ENCODE results near the gene CSMD2.

CSMD2 gene

DNA sequence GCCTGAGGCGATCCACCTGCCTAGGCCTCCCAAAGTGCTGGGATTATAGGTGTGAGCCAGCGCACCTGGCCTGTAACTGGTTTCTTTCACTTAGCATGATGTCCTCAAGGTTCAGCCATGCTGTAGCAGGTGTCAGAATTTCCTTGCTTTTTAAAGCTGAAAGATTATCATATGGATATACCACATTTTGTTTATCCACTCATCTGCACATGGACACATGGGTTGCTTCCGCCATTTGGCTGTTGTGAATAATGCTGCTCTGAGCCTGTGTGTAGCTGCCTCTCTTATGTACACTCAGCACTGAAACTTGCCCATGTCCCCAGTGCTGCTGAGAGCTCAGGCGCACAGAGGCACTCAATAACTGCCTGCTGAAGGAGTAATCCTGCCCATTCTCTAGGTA, 11.8 kb downstream of the CSMD2 start:
- DNase-seq = no peak

DNA sequence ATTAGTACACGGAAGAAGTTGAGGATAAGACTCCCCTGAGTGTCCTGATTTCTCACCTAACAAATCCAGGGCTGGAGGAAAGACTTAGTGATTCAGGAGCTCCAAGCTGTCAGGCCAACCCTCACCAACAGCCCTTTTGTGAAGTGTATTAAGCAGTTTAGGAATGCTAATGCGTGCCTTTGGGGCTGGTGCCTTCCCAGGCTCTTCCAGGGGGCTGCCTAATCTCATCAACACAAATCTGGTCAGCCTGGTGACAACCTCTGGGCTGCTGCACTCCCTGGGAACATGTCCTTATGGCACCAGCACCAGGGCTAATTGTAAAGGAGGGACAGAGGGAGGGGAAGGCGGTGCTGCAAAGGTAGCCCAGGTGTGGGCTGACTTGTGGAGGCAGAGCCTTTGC, 15.5 kb downstream of the CSMD2 start:
- no peak for DNase-seq

DNA sequence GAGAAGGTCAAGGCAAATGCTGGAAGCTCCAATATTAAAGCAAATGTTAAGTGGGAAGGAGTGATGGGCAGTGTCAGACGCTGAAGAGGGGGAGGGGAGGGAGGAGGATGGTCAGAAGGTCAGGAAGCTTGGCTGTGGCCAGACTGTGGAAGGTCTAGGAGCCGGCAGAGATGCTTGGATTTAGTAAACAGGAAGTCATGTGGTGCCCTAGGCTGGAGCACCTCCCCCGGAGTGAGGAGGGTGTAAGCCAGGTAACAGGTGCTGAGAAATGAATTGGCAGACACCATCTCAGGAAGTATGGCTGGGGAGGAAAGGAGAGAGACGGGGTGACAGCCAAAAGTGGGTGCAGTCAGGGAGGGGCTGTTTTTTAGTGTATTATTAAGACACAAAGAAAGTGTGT, 17.7 kb downstream of the CSMD2 start:
- no peak for DNase-seq

DNA sequence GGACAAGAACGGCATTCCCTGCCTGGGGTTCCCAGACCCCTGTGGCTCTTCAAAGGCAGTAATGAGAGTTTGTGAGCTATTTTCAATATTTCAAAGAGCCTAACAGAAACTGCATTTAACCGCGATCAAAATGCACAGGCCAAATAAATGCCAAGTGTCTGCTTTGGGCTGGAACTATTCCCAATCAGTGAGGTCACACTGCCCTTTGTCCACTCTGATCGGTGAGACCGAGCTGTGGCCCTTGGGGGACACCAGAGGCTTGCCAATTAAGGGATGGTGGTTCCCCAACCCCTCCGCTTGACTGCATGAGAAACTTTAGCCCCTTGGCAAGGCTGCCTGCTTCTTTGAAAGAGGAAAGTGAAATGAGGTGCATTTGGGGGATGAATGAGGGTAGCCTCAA, 20.3 kb downstream of the CSMD2 start:
- DNase-seq = no peak

DNA sequence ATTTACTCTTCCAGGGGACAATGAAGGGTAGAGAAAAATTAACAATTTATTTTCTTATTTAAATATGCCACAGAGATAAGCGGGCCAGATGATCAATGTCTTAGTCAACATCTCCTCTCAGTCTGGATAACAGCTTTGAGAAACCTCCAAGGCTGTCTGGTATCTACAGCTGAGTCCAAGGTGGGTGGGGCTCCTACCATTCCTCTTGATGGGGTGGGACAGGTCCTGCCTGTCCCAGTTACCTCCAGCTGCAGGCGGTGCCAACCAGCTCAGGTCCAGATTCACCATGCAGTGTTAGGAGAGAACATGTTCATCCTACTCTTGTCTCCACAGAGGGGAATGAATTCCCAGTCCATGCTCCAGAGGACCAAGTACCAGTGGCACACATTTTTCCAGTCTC, 21.1 kb downstream of the CSMD2 start:
- no peak for DNase-seq

DNA sequence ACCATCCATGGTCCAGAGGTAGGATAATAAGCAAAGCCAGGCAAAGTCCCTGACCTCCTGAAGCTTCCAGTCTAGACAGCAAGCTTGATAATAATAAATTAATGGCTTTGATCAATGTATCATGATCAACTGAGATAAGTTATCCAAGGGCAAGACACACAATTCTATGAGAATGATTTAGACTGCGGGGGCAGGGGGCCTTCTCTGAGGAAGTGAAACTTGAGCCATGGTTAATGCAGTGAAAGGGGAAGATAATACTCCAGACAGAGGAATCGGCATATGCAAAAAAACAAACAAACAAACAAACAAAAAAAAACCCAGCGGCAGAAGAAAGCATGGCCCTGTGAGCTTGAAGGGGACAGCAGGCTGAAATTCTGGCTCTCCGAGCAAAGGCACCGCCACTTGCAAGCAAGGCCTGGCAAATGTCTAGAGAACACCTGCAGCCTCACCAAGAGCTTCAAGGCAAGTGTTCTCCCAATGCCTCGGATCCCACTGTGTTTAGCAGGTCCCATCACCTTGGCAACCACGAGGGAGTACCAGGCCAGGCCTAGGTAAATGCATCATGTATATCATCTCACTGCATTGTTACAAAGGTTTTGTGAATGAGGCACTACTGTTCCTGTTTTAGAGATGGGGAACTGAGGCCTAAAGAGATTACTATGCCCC, 24.9 kb downstream of the CSMD2 start:
- DNase-seq = no peak

DNA sequence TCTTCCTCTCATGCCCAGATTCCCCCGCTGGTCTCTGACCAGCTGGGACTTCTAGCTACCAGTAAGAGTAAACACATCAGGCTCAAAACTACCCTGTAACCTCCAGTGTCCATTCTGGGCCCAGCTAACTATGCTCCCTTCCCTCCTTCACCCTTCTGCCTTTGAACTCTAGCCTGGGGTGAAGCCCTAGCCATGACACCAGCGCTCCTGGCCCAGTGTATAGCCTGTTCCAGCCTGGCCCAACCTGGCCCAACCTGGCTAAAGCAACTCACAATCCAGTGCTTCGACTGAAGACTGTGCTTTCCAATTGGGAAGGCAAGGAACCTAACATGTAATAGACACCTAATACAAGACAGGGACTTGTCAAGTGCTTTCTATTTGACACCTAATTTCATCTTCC, 27.6 kb downstream of the CSMD2 start:
- no peak for DNase-seq

DNA sequence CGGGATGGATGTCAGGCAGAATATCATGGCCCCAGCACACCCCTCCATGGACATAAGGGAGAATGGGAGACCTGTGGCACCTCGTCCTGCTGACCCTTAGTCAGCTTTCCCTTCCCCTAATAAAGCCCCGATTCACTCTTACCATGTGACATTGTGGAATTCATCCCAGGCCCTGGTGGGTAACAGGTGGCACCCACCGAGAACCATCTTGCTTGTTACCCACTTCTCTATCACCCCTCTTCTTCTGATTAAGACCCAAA, 32.9 kb downstream of the CSMD2 start:
- no peak for DNase-seq

DNA sequence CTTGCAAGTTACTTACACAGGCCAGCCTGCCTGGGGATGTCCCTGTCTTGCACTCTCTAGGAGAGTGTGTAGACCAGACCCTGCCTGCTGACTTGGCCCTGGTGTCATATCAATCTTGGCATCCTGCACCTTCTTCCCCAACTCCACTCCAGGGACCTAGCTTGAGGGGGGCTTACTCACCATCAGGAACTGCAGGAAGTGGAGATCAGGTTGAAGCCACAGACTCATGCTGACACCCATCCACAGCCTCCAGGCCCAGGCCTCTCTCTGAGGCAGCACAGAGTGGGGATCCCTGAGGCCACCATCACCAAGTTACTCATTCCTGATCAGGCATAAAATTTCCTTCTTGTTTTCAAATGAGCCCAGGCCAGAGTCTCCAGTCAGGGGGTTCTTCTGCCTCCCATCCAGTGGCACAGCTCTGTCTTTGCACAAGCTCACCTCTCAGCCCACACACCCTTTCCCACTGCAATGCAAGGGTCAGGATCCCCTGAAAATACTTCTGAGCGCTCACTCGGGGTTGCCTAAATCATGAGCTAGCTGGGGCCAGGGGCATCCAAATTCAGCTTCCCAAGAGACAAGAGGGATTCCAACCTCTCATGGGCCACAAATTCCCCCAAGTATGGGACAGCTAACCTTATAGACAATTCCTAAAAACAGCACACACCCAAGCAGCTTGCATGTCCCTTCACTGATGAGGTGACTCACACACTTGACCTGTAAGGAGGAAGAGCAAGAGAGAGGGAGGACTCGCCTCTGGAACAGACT, 33.5 kb downstream of the CSMD2 start:
- DNase-seq = no peak

DNA sequence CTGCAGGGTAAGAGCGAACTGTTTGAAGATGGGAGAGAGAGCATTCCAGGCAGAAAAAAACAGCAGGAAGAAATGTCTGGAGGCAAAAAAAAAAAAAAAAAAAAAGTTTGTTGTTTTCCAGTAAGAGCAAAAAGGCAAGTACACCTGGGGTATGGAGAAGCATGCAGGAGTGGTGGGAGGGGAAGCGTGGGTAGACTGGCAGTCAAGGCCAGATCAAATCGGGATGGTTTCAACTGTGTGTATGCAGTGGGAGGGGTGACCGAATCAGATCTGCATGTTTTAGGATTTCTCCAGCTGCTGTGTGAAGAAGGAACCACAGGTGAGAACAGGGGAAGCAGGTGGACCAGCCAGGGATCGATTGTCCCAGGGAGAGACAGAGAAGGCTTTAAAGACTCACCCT, 34.7 kb downstream of the CSMD2 start:
- DNase-seq = no peak

DNA sequence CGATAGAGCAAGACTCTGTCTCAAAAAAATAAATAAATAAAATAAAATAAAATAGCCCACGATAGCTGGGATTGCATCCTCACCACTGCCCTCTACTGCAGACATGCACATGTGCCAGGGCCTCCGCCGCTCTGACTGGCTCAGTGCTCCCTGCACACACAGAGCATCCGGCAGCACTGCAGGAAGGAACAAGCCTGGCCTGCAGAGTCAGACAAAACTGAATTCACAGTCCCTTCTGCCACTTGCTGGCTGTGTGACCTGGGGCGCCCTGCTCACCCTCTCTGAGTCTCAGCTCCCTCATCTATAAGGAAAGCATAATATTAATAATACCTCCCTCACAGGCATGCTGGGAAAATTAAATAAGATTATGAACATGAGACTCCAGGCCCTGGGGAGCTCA, 35.4 kb downstream of the CSMD2 start:
- no peak for DNase-seq

DNA sequence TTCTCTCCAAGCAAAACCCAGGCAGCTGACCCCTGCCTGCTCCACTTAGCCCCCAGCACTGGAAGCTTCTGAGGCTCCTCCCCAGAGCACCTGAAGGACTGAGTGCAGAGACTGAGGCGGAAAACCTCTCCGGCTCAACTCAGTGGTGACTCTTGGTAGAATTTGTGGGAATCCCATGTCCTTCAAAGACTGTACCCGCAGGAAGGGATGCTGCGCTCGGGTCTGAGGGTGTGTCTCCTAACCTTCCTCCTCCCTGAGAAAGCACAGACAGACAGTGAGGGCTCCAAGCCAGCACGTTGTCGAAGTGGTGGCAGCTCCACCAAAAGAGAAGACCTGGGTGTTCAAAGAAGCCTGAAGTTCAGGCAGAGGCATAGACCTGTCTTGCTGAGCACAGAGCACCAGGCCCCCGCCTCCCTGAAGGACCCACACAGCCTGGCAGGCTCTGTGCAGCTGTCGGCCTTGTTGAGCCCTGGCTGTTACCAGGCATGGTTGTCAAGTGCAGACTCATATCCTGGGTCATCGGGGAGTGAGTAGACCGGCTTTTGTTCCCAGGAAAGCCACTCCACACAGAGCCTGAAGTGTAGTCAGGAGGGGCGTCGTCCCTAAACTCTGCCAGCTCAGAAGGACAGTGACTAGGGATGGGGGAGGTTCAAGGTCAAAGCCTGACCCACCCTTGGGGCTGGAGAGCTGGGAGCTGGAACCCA, 36.7 kb downstream of the CSMD2 start:
- DNase-seq = no peak

DNA sequence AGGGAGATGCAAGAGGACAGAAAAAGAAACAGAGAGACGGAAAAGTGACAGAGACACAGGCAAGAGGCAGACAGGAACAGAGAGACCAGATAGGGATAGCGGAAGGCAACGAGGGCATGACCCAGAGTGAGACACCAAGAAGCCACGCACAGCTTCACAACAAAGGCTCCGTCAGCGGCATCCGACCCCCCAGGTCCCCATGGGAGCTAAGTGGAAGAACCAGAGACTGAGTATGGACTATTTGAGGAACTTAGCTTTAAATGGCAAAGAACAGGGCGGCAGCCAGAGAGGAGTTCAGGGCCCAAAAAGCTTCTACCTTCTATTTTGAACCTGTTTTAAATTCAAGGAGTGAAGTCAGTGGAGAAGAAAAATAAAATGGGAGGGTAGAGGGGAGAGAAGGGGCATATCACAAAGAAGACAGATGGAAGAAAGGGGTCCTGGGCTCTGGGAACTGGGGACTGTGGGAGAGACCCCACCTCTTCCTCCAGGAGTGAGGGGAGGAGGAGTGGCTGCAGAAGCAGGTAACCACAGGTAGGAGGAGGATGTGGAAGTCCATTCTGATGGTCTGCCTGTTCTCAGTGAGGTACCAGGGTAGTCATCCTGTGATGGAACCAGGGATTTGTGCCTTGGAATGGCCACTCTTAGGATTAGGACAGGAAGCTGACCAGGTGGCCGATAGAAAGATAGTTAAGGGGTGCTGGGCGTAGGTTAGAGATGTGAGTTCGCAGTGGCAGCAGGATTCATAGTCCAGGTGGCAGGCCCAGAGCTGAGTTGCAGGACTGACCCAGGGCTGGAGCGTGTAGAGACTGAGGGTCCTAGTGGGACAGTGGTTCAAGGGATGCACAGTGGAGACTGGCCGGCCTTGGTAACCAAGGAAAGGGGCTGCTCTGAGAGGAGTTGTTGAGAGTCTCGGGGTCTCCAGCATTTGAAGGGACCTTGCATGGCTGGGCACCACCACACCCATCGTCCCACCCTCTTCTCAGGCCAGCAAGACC, 37.7 kb downstream of the CSMD2 start:
- DNase-seq = no peak

DNA sequence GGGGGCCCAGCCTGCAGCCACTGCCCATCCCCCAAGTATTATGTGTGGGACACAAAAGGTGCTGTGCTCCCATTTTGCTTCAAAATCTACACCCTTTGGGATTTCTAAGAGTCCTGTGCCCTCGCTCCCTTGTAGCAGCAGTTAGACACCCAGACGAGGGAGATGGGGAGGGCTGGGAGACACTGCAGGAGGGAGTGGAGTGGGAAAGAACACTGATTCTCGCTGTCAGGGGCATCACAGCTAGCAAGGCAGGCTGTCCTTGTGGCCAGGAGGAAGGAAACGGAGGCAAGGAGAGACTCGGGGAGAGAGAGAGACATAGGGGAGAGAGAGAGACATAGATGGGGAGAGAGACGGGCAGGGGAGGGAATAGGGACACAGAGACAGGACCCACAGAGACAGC, 38.5 kb downstream of the CSMD2 start:
- DNase-seq = no peak

DNA sequence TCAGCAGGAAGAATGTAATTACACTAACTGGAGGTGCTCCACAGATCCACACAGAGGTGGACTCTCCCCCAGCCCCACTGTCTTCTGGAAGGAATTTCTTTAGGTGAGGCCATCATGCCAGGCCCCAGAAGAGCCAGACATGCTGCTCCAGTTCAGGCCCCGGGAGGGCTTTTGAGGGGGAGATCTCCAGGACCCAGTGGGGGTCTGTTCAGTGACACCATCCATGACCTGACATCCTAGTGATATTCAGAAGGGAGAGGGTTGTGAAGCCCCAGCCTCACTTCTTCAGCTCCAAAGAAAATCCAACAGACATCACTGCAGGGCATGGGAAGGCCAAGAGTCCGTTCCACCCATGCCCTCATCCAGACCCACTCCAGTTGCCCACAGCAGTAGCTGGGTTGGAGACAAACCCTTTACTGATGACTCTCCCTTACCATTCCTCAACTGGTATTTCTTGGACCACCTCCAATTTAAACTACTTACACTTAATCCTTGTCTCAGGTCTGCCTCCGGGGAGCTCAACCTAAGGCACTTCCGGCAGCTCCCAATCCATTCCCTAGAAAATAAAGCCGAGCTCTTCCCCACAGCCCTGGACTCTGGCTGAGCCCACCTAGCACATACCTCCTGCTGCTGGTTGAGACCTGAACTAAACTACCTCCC, 39.2 kb downstream of the CSMD2 start:
- no peak for DNase-seq

DNA sequence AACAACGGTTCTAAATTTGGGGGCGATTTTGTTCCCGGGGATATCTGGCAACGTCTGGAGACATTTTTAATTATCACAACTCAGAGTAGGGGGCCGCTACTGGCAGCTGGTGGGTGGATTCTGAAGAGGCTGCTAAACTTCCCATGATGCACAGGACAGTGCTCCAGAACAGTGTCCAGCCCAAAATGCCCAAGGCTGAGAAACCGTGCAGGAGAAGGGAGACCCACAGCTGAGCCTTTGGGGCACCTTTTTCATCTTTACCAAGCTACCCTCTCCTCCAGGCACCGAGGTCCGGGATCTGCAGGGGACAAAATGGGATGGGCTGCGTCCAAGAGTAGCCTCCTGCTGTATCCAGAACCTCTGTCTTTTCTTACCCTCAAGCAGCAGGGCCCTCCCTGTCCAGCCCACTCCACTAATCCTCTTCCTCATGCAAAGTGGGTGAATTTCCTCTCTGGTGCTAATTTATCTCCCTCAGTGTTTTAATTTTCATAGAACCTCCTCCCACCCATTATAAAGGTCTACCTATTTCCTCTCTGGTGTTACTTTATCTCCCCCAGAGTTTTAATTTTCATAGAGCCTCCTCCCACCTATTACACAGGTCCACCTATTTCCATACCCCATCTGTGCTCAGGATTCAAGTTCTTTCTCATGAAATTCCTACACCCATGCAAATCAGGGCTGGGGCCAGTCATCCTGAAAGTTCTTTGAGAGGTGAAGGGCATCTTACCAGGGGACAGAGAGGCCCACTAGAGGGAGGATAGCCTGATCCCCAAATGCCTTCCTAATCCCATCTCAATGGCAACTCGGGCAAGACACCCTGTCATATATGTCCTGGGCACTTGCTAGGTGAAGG, 42.7 kb downstream of the CSMD2 start:
- no peak for DNase-seq

DNA sequence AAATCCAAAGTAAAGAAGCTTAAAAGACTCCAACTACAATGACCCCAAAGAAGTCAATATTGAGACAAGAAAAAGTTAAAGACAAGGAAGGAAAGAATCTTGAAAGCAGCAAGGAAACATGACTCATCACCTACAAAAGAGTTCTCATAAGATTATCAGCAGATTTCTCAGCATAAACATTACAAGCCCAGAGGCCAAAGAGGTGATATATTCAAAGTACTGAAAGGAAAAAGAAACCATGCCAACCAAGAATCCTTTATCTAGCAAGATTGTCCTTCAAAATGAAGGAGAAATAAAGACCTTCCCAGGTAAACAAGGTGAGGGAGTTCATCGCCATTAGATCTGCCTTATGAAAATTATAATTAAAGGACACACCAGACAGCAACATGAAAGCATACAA, 49.8 kb downstream of the CSMD2 start:
- no peak for DNase-seq

DNA sequence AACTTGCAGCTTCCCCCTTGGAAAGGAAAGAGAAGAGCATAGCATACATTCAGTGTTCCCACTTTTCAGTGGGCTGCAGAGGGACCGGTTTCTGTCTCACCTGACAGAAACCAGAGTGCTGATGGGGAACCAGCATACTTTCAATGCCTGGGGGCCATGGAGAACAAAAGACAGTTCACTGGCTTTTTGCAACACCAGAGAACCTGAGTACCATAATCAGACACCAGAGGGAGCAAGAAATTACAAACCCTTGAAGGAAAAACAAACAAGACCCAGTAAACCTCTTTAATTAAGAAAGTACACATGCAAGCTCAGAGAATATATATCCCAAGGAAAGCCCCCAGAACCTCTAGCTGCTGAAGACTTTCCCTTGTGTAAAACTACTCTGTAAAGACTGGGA, 51.1 kb downstream of the CSMD2 start:
- DNase-seq = no peak

DNA sequence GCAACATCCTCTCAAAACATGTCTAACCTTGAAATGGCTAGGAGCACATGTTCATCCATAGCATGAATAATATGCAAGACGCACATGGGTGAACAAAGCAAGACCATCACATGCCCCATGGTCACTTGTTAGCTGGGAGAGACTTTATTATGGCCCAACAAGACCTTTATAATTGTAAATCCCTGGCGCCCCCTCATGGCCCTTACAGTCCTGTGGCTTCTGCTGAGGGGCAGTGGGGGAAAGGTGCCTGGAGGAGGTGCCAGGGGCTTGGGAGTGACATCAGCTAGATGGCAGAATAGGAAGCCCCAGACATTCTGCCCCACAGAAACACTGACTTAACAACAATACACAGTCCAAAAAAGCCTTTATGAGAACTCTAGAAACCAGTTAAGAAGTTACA, 51.7 kb downstream of the CSMD2 start:
- DNase-seq = no peak

DNA sequence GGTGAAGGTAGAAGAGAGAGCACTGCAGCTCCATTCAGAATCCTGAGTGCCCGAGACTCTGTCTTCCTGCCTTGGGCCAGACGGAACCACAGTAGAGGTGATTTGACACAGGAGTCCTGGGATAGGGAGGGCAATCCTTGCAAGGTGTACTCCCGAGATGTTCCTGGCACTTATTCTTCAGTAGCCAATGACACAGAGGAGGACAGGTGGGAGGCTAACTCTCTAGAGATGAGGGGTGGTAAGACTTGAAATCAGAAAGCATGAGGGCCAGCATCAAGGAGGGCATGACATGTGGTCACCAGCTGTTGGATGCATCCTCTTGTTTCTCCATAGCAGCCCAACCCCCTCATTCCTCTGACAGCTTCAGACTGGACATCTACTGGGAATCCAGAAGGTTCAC, 56.3 kb downstream of the CSMD2 start:
- no peak for DNase-seq

DNA sequence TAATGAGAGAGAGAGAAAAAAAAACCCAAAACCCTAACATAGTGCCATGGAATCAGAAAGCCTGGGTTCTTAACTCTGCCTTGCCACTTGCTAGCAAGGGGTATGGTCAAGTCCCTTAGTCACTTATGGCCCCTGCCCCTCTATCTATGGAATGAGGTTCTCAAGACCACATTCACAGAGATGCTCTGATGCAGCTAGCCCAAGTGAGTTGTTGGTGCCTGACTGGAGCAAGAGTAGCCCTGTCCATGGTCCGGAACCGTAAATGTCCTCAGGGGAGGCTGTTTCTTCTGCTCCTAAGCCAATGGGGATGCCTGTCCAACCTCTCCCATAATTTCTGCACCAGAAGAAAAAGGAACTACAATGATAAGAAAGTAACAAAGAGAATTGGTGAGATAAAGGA, 56.8 kb downstream of the CSMD2 start:
- DNase-seq = no peak

DNA sequence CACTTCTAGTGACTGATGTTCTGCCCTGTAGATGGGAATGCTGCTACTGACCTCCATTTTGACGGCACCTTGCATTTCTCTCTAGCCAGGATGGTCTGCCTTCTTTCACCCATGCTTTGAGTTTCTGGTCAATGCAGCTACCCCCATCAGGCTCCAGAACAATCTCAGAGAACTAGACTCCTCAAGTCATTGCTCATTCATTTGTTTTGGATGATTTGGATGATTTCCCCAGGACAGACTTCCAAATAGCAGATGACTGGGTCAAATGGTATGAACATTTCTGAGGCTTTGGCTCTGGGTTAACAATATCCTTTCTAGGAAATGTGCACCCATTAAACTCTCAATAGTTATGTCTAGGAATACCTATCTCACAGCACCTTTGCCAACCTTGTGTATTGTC, 63.9 kb downstream of the CSMD2 start:
- no peak for DNase-seq
